GM06990 (cell line): Measurements from ENCODE around the gene INPP4A.

ENCODE experiments used
- DNase-seq: peaks from one replicate; pipeline ENCODE4 v3.0.0-alpha.2; 2011; ENCODE audit not compliant: insufficient read length; ENCODE audit errors: extremely low read depth
- H3K27me3 ChIP-seq: replicated peaks from 2 replicates; pipeline ENCODE4 v1.6.0; 2011; ENCODE audit warnings: low read length; ENCODE audit not compliant: control insufficient read depth, insufficient read depth
- H3K36me3 ChIP-seq: 2 replicates; pipeline ENCODE4 v1.5.1; 2011; ENCODE audit warnings: low read length; ENCODE audit not compliant: control insufficient read depth, insufficient read depth
- H3K4me3 ChIP-seq: replicated peaks from 2 replicates; pipeline ENCODE4 v1.5.1; 2011; ENCODE audit warnings: low read depth, mild to moderate bottlenecking, control low read depth, low read length
- TF ChIP-seq, protein P1 (sequence below): IDR thresholded peaks from 2 replicates; pipeline ENCODE4 v1.5.1; 2011; ENCODE audit warnings: low read length, control low read depth, mild to moderate bottlenecking, inconsistent platforms; ENCODE audit not compliant: insufficient read depth, poor library complexity, severe bottlenecking

Gene INPP4A

DNA sequence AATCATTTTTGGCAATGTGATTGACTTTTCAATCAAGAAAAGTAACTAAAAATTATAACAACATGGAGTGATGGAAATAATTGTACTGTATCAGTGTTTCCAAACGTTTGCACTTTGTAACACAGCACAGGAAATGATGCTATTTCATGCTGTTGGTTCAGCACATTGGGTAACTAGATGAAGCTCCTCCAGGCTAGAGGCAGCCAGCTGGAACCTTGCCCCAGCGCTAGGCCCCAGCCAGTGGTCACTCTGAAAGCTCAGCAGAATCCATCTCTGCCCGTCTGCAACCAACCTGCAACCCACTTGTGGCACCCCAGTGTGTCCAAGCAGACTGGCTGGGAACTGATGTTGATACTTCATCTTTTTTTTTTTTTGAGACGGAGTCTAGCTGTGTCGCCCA, 179.0 kb downstream of the INPP4A start:
- no peak for DNase-seq
- Histone ChIP-seq H3K4me3 (no peak overlapping the region), H3K27me3 (no peaks in the 10 kb centered on the region), H3K36me3 (no peaks in the 10 kb centered on the region; the same call in 1 of the 2 replicates)
- TF ChIP-seq, protein P1, sequence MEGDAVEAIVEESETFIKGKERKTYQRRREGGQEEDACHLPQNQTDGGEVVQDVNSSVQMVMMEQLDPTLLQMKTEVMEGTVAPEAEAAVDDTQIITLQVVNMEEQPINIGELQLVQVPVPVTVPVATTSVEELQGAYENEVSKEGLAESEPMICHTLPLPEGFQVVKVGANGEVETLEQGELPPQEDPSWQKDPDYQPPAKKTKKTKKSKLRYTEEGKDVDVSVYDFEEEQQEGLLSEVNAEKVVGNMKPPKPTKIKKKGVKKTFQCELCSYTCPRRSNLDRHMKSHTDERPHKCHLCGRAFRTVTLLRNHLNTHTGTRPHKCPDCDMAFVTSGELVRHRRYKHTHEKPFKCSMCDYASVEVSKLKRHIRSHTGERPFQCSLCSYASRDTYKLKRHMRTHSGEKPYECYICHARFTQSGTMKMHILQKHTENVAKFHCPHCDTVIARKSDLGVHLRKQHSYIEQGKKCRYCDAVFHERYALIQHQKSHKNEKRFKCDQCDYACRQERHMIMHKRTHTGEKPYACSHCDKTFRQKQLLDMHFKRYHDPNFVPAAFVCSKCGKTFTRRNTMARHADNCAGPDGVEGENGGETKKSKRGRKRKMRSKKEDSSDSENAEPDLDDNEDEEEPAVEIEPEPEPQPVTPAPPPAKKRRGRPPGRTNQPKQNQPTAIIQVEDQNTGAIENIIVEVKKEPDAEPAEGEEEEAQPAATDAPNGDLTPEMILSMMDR: no peak

DNA sequence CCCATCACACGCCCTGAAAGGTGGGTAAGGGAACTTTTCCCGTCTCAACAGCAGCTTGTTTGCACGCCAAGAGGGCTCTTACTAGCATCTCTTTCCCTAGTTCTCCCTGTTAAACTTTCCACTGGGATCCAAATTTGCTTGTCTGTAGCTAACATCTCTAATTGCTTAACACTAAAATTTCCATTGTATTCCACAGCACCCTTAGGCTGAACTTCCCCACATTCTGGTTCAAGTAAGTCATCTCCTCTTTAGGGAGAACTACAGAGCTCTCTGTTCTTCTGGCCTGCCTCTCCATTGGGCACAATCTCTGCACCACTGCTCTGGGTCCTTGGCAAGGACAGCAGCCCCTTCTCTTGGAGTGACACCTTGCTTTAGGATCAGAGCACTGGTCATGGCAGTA, 187.7 kb downstream of the INPP4A start:
- no peak for DNase-seq
- Histone ChIP-seq H3K36me3 (no peaks in the 10 kb centered on the region), H3K27me3 (no peaks in the 10 kb centered on the region), H3K4me3 (no peak overlapping the region)
- TF ChIP-seq, protein P1: no peak

DNA sequence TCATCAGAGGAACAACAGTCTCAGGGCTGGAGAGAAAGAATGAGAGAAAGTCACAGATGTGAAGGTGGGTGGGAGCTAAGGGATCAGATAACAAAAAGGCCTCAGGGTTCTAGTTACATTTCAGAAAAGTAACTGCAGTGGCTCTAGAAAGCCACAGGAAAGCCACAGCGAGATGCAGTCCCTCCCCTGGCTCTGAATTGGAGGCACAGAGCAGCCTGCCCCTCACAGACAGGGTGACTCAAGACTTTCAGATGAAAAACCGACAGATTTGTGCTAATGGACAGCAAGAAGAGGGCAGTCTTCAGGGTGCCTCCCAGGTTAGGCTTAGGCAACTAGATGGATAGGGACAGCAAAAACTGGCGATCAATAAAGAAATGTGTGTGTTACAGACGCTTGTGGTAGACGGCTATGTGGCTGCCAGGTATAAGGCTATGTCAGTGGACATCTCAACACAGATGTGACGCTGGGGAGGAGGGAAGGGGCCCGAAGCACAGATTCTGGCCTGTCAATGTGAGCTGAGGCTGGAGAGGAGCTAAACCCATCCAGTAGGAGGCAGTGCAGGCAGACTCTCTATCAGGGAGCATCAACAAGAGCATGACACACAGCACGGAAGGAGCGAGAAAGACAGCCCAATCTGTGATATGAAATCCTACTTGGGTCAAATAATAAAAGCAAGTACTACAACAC, 189.9 kb downstream of the INPP4A start:
- DNase-seq: no peak
- TF ChIP-seq, protein P1: peak; percentile 58

GRCh38 chr2:98637401-98638147, 192.9 kb downstream of the INPP4A start:
- TF ChIP-seq, protein P1: no peak
- Histone ChIP-seq H3K27me3 (no peaks in the 10 kb centered on the region), H3K4me3 (no peak overlapping the region), H3K36me3 (no peaks in the 10 kb centered on the region)
- peak; percentile 52 for DNase-seq

More for the DNA sequence above, 189.9 kb downstream of the INPP4A start:
- no peaks in the 10 kb centered on the region for H3K36me3 ChIP-seq
- H3K4me3 ChIP-seq: no peak overlapping the region
- no peaks in the 10 kb centered on the region for H3K27me3 ChIP-seq

- TF ChIP-seq, protein P1: no peak
Observed at GRCh38 chr2:98643496-98644100, 198.9 kb downstream of the INPP4A start.

More at GRCh38 chr2:98643496-98644100, 198.9 kb downstream of the INPP4A start:
- Histone ChIP-seq H3K36me3 (no peaks in the 10 kb centered on the region), H3K27me3 (no peaks in the 10 kb centered on the region), H3K4me3 (no peak overlapping the region)
- no peak for DNase-seq
